ENCODE measurements around the gene ZNF550. TPM values are rescaled to one million over a fixed set of nuclear protein-coding genes. Genes with fewer than 3 reads are reported as not detected.
A peak's percentile ranks its signal among the peaks of the same experiment; 100 is the strongest.

ZNF550 gene
- total and polyA plus RNA-seq, 9 of the 15 experiments (the other 6 are each of a cell fraction or from before 2014, with no cell fraction given) = 1.6 to 11.8 (median 4.3) TPM

DNA sequence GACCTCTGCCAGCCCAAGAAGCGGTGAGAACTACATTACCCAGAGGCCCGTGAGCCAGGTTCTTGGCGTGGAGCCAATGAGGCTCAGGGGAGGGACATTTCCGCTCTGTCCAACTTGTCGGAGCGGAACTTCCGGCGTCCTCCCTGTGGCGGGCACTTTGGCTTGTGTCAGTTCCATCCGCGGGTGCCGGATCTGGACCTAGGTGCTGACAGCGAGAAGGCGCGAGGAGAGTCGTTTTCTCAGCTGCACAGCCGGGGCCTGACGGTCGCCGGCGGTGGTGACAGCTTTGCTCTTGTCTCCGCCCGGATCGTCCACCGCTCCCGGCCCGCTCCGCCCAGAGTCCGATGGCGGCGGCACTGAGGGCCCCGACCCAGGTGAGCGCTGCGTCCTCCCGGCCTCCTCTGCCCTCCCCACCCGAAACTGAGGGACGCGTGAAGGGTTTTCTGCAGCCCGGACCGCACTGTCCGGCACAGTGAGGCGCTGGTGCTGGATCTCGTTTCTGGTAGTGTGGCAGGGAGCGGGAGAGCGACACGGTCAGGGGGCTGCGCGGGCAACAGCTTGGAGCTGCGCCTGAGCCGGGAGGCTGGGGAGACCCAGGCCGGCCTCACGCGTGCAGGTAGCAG, 40.2 kb upstream of the ZNF550 start, which contains the start of gene ZNF530 (continued):
- TF ChIP-seq, protein P1, sequence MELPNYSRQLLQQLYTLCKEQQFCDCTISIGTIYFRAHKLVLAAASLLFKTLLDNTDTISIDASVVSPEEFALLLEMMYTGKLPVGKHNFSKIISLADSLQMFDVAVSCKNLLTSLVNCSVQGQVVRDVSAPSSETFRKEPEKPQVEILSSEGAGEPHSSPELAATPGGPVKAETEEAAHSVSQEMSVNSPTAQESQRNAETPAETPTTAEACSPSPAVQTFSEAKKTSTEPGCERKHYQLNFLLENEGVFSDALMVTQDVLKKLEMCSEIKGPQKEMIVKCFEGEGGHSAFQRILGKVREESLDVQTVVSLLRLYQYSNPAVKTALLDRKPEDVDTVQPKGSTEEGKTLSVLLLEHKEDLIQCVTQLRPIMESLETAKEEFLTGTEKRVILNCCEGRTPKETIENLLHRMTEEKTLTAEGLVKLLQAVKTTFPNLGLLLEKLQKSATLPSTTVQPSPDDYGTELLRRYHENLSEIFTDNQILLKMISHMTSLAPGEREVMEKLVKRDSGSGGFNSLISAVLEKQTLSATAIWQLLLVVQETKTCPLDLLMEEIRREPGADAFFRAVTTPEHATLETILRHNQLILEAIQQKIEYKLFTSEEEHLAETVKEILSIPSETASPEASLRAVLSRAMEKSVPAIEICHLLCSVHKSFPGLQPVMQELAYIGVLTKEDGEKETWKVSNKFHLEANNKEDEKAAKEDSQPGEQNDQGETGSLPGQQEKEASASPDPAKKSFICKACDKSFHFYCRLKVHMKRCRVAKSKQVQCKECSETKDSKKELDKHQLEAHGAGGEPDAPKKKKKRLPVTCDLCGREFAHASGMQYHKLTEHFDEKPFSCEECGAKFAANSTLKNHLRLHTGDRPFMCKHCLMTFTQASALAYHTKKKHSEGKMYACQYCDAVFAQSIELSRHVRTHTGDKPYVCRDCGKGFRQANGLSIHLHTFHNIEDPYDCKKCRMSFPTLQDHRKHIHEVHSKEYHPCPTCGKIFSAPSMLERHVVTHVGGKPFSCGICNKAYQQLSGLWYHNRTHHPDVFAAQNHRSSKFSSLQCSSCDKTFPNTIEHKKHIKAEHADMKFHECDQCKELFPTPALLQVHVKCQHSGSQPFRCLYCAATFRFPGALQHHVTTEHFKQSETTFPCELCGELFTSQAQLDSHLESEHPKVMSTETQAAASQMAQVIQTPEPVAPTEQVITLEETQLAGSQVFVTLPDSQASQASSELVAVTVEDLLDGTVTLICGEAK (IDR thresholded peaks at IDR 0.05) = peak; percentile 96
- TF ChIP-seq, protein P1 (CRISPR knock-in tag; IDR thresholded peaks at IDR 0.05) = no peak
- TF ChIP-seq CHCHD3 (CRISPR knock-in tag; IDR thresholded peaks at IDR 0.05) = no peak
- TF ChIP-seq, protein P2, sequence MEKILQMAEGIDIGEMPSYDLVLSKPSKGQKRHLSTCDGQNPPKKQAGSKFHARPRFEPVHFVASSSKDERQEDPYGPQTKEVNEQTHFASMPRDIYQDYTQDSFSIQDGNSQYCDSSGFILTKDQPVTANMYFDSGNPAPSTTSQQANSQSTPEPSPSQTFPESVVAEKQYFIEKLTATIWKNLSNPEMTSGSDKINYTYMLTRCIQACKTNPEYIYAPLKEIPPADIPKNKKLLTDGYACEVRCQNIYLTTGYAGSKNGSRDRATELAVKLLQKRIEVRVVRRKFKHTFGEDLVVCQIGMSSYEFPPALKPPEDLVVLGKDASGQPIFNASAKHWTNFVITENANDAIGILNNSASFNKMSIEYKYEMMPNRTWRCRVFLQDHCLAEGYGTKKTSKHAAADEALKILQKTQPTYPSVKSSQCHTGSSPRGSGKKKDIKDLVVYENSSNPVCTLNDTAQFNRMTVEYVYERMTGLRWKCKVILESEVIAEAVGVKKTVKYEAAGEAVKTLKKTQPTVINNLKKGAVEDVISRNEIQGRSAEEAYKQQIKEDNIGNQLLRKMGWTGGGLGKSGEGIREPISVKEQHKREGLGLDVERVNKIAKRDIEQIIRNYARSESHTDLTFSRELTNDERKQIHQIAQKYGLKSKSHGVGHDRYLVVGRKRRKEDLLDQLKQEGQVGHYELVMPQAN (IDR thresholded peaks at IDR 0.05; ENCODE audit: borderline replicate concordance) = peak; percentile 82
- TF ChIP-seq, protein P3, sequence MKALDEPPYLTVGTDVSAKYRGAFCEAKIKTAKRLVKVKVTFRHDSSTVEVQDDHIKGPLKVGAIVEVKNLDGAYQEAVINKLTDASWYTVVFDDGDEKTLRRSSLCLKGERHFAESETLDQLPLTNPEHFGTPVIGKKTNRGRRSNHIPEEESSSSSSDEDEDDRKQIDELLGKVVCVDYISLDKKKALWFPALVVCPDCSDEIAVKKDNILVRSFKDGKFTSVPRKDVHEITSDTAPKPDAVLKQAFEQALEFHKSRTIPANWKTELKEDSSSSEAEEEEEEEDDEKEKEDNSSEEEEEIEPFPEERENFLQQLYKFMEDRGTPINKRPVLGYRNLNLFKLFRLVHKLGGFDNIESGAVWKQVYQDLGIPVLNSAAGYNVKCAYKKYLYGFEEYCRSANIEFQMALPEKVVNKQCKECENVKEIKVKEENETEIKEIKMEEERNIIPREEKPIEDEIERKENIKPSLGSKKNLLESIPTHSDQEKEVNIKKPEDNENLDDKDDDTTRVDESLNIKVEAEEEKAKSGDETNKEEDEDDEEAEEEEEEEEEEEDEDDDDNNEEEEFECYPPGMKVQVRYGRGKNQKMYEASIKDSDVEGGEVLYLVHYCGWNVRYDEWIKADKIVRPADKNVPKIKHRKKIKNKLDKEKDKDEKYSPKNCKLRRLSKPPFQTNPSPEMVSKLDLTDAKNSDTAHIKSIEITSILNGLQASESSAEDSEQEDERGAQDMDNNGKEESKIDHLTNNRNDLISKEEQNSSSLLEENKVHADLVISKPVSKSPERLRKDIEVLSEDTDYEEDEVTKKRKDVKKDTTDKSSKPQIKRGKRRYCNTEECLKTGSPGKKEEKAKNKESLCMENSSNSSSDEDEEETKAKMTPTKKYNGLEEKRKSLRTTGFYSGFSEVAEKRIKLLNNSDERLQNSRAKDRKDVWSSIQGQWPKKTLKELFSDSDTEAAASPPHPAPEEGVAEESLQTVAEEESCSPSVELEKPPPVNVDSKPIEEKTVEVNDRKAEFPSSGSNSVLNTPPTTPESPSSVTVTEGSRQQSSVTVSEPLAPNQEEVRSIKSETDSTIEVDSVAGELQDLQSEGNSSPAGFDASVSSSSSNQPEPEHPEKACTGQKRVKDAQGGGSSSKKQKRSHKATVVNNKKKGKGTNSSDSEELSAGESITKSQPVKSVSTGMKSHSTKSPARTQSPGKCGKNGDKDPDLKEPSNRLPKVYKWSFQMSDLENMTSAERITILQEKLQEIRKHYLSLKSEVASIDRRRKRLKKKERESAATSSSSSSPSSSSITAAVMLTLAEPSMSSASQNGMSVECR (CRISPR knock-in tag; IDR thresholded peaks at IDR 0.05) = peak; percentile 84
- peak; percentile 79 for TF ChIP-seq POLR2G (IDR thresholded peaks at IDR 0.05; ENCODE audit: low read depth, low read length)
- TF ChIP-seq ZNF436 (CRISPR knock-in tag; IDR thresholded peaks at IDR 0.05) = no peak
- TF ChIP-seq ZFX (CRISPR knock-in tag; IDR thresholded peaks at IDR 0.05) = 0 out of 2 replicates have a peak, but pooled peaks have one; percentile 23
- TF ChIP-seq SREBF2 (CRISPR knock-in tag; IDR thresholded peaks at IDR 0.05) = no peak
- TF ChIP-seq SNRNP70 (optimal IDR thresholded peaks at IDR 0.05; ENCODE audit: low read depth, low read length) = no peak
- no peak for TF ChIP-seq ZNF124 (CRISPR knock-in tag; IDR thresholded peaks at IDR 0.05)
- peak; percentile 77; the same call in 1 of the 2 replicates for TF ChIP-seq NCOA1 (IDR thresholded peaks at IDR 0.05; ENCODE audit: low read depth)

All from K562 (cell line).